Muscle layer of duodenum (tissue), 2 donors: ENCODE results near the gene WDR59.
A peak's percentile ranks its signal among the peaks of the same experiment; 100 is the strongest.
"Not testable (repeated sequence)": the region's sequence is repeated elsewhere in the genome, so short reads cannot be mapped to it uniquely, and the experiment has no call there.

Experiments
- H3K27ac ChIP-seq: one replicate; pipeline ENCODE4 v1.7.0; 2013; ENCODE audit warnings: mild to moderate bottlenecking, low read length
- H3K27me3 ChIP-seq: one replicate; pipeline ENCODE4 v1.7.0; 2013; ENCODE audit warnings: low read depth, mild to moderate bottlenecking, control low read depth, low read length
- H3K36me3 ChIP-seq, 2 donors: one replicate each; pipeline ENCODE4 v1.7.0; 2013; ENCODE audit warnings: low read length in 2 of 2, control low read depth in 1 of 2, mild to moderate bottlenecking in 1 of 2; ENCODE audit not compliant: insufficient read depth in 2 of 2, control insufficient read depth in 1 of 2
- H3K4me1 ChIP-seq, 2 donors: one replicate each; pipeline ENCODE4 v1.7.0; 2013; ENCODE audit warnings: low read length in 2 of 2, mild to moderate bottlenecking in 2 of 2, control low read depth in 1 of 2, moderate library complexity in 1 of 2; ENCODE audit not compliant: insufficient read depth in 2 of 2, control insufficient read depth in 1 of 2
- H3K4me3 ChIP-seq, 2 donors: one replicate each; pipeline ENCODE4 v1.7.0; 2013; ENCODE audit warnings: low read length in 2 of 2, low read depth in 1 of 2, mild to moderate bottlenecking in 1 of 2
- H3K9me3 ChIP-seq, 2 donors: one replicate each; pipeline ENCODE4 v1.7.0; 2013; ENCODE audit warnings: low read length in 2 of 2, control low read depth in 1 of 2, mild to moderate bottlenecking in 1 of 2; ENCODE audit not compliant: control insufficient read depth in 1 of 2
- donor health status: healthy.

Gene WDR59

GRCh38 chr16:74929636-74930035, 55.3 kb downstream of the WDR59 start:
- Histone ChIP-seq H3K27ac (no peak overlapping the region), H3K36me3 (peaks cover 18 to 19% of the 10 kb centered on the region in 2 donors)

DNA sequence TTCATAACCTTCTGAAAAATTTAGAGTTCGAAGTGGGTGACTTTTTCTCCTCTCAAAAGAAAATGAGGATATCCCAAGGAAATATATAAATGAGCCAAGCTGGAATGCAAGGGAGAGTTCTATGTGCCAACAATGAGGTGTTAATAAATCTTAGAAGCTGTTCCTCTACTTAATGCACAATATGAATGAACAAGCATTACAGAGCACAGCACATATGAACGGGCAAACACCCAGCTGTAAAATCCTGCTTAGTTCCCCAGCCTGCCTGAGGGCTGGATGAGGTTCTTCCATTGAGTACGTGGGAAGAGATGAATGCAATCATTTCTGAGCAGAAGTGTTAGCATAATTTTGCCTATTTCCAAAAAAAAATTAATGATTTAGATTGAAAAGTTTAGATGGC, 58.1 kb downstream of the WDR59 start:
- H3K9me3 ChIP-seq: no peaks in the 10 kb centered on the region
- H3K4me3 ChIP-seq: no peak overlapping the region
- no peaks in the 10 kb centered on the region for H3K27me3 ChIP-seq
- H3K36me3 ChIP-seq: peaks cover 11 to 13% of the 10 kb centered on the region in 2 donors
- peaks cover 0 to 14% of the 10 kb centered on the region in 2 donors for H3K4me1 ChIP-seq
- H3K27ac ChIP-seq: no peak overlapping the region

More at GRCh38 chr16:74929636-74930035, 55.3 kb downstream of the WDR59 start:
- Histone ChIP-seq H3K9me3 (no peaks in the 10 kb centered on the region), H3K4me3 (no peak overlapping the region), H3K4me1 (no peaks in the 10 kb centered on the region), H3K27me3 (no peaks in the 10 kb centered on the region)

DNA sequence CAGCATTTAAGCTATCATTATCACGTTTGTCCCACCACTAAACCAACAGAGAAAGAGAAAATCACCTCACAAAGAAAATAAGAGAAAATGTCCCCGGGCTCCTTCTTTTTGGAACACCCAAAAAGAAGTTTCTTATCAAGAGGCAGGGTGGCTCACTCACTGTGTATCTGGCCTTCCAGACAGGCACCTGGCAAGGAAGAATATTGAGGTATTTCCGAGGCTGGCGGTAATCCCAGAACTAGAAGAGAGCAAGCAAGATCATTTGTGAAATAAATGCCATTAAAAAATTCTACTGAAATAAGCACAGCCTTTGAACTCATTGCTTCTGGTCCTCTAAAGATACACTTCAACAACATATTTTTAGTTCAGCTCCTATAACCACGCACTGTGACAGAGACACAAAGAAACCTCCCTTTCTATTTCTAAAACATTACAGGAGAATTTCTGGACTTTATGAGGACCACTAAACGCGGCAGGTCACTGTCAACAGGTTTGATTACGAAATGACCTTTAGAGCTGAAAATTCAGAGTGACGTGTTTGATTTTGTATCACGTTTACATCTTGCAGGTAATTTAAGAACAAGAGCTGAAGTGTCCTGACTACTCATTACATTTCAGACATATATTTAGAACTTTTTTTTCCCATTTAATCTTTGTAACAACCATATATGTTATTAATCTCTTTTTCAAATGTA, 61.0 kb downstream of the WDR59 start:
- no peaks in the 10 kb centered on the region for H3K27me3 ChIP-seq
- H3K27ac ChIP-seq: no peak overlapping the region
- peaks cover 11 to 14% of the 10 kb centered on the region in 2 donors for H3K36me3 ChIP-seq
- H3K4me1 ChIP-seq: peaks cover 0 to 17% of the 10 kb centered on the region in 2 donors
- H3K4me3 ChIP-seq: no peak overlapping the region
- no peaks in the 10 kb centered on the region for H3K9me3 ChIP-seq

GRCh38 chr16:74922150-74923138, 62.5 kb downstream of the WDR59 start:
- Histone ChIP-seq H3K4me1 (peaks cover 0 to 17% of the 10 kb centered on the region in 2 donors), H3K9me3 (no peaks in the 10 kb centered on the region), H3K27ac (peak overlapping the region; percentile 41), H3K36me3 (peaks cover 22% of the 10 kb centered on the region in 2 donors), H3K27me3 (no peaks in the 10 kb centered on the region), H3K4me3 (no peak overlapping the region)

GRCh38 chr16:74921051-74921450, 63.9 kb downstream of the WDR59 start:
- Histone ChIP-seq H3K4me3 (no peak overlapping the region), H3K9me3 (no peaks in the 10 kb centered on the region), H3K27ac (peak overlapping the region; percentile 41), H3K36me3 (peaks cover 25 to 29% of the 10 kb centered on the region in 2 donors), H3K27me3 (no peaks in the 10 kb centered on the region), H3K4me1 (peaks cover 0 to 17% of the 10 kb centered on the region in 2 donors)

GRCh38 chr16:74909665-74910064, 75.3 kb downstream of the WDR59 start:
- peaks cover 33 to 74% of the 10 kb centered on the region in 2 donors for H3K36me3 ChIP-seq

GRCh38 chr16:74908759-74909158, 76.2 kb downstream of the WDR59 start:
- H3K27me3 ChIP-seq, H3K27ac ChIP-seq, H3K4me1 ChIP-seq, H3K4me3 ChIP-seq, H3K9me3 ChIP-seq: not testable (repeated sequence)
- peaks cover 27 to 69% of the 10 kb centered on the region in 2 donors for H3K36me3 ChIP-seq

More at GRCh38 chr16:74909665-74910064, 75.3 kb downstream of the WDR59 start:
- peaks cover 0 to 5% of the 10 kb centered on the region in 2 donors for H3K9me3 ChIP-seq
- H3K4me1 ChIP-seq: no peaks in the 10 kb centered on the region
- H3K27ac ChIP-seq: no peak overlapping the region
- H3K4me3 ChIP-seq: no peak overlapping the region
- H3K27me3 ChIP-seq: no peaks in the 10 kb centered on the region

DNA sequence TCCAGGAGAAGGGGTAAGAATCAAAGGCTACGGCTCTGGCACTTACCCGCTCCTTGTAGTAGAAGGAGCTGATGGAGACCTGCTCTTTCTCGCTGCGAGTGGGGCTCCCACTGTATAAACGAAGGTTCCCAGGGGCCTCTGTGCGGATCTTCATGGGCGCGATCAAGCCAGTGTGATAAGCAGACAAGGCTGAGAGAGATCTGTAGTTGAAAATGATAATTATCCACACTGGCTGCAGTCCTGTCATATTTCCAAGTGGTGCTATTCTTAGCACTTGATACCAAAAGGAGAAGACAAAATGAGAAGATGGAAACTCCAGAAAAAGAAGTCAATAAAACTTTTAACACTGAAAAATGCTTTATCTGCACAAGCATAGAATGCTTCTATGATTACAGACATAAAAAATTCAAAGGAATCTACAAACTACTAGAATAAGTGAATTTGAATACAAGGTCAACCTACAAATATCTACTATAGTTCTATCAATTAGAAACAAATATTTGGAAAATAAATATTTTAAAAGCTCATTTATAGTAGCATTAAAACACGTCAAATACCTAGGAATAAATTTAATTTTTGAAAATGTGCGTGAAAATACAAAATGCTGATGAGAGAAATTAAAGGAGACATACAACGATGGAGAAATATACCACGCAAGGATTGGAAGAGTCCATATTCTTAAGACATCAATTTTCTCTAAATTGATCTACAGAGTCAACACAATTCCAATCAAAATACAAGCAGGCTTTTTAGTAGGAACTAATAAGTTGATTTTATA, 80.8 kb downstream of the WDR59 start:
- no peaks in the 10 kb centered on the region for H3K4me1 ChIP-seq
- H3K27ac ChIP-seq: no peak overlapping the region
- H3K4me3 ChIP-seq: no peak overlapping the region
- H3K36me3 ChIP-seq: peaks cover 35 to 49% of the 10 kb centered on the region in 2 donors
- H3K9me3 ChIP-seq: no peaks in the 10 kb centered on the region
- no peaks in the 10 kb centered on the region for H3K27me3 ChIP-seq

DNA sequence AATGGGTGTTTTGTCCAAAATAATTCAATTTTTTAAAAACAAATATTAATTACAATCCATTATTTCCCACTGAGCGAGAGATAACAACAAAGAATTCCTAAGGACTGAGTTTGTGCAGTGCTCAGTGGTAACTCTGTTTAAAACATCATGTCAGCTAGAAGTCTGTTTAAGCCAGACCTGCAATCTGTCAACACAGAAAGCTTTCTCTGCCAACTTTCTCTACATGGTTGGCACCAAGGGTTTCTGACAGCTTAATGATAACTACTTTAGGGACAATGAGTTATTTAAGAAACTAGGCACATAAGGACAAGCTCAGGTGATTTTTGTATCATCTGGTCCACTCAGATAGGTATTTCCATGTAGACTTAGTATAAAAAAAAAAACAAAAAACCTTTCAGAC, 81.8 kb downstream of the WDR59 start:
- no peaks in the 10 kb centered on the region for H3K4me1 ChIP-seq
- peaks cover 38 to 51% of the 10 kb centered on the region in 2 donors for H3K36me3 ChIP-seq
- H3K27me3 ChIP-seq: no peaks in the 10 kb centered on the region
- H3K9me3 ChIP-seq: no peaks in the 10 kb centered on the region
- H3K27ac ChIP-seq: no peak overlapping the region
- no peak overlapping the region for H3K4me3 ChIP-seq

- H3K27me3 ChIP-seq: no peaks in the 10 kb centered on the region
- no peak overlapping the region for H3K4me3 ChIP-seq
- peaks cover 29 to 49% of the 10 kb centered on the region in 2 donors for H3K36me3 ChIP-seq
- H3K27ac ChIP-seq: no peak overlapping the region
- no peaks in the 10 kb centered on the region for H3K9me3 ChIP-seq
- H3K4me1 ChIP-seq: no peaks in the 10 kb centered on the region
These were observed 82.8 kb downstream of the WDR59 start for GRCh38 chr16:74902161-74902560.

DNA sequence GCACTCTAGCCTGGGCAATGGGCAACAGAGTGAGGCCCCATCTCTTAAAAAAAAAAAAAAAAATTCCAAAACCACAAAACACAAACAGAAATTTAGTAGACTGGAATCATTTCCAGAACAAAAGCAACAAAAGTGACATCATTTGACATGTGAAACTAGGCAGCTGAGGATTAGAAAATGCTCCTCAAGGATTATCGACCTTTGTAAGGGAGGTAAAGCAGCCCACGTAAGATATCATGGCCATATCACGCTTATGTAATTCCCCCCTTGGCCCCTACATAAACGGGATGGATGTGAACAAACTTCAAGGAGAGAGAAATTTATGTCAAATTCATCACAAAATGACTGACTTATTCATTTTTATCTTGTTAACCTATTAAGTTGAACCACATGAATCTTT, 83.3 kb downstream of the WDR59 start:
- Histone ChIP-seq H3K4me3 (no peak overlapping the region), H3K27me3 (no peaks in the 10 kb centered on the region), H3K27ac (no peak overlapping the region), H3K36me3 (peaks cover 26 to 46% of the 10 kb centered on the region in 2 donors), H3K4me1 (no peaks in the 10 kb centered on the region), H3K9me3 (no peaks in the 10 kb centered on the region)
